ENCODE results near the gene NT5DC4. TPM values are rescaled to one million over a fixed set of nuclear protein-coding genes. Genes with fewer than 3 reads are reported as not detected.

The NT5DC4 gene
- total RNA-seq, 2 experiments from 2014 or later = not detected

DNA sequence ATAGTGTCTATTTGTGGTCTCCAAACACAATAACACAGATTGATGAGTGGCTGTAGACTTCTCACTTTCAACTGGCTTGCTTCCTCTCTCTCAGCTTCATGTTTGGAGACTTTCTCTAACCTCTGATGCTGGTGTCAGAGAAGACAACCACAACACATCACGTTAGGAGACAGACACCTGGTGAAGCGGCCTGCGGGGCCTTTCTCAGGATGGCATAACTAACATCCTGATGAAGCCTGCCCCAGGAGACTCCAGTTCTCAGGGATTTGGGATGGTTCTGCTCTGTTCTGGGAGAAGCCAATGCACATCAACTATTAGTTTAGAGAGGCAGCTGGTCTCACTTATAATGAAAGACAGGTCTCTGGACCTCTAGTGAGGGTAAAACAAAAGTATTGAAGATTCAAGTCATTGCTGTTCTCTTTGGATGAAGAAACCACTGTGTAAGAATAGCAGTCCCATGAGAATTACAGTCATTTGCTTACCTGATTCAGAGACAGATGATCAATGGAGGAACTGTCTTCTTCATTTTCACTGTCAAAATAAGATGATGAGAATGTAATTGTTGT, 61.5 kb downstream of the NT5DC4 start:
- H3K4me3 Mint-ChIP-seq = no peak overlapping the region
- H3K27me3 Mint-ChIP-seq (ENCODE audit: low read depth) = peaks cover 6% of the 10 kb centered on the region
- CTCF ChIA-PET = no interaction called here
- no peak for DNase-seq
- no peak overlapping the region for H3K27ac Mint-ChIP-seq
- H3K36me3 Mint-ChIP-seq (ENCODE audit: low read depth) = no peaks in the 10 kb centered on the region
- intact Hi-C loops (cut with micrococcal nuclease) = loop anchor here (5.0 kb wide), 1 partner anchor 40 kb away; no protein-coding TSS in a partner anchor
- peaks cover 5% of the 10 kb centered on the region for H3K4me1 Mint-ChIP-seq (ENCODE audit: low read depth)
- no peaks in the 10 kb centered on the region for H3K9me3 Mint-ChIP-seq

DNA sequence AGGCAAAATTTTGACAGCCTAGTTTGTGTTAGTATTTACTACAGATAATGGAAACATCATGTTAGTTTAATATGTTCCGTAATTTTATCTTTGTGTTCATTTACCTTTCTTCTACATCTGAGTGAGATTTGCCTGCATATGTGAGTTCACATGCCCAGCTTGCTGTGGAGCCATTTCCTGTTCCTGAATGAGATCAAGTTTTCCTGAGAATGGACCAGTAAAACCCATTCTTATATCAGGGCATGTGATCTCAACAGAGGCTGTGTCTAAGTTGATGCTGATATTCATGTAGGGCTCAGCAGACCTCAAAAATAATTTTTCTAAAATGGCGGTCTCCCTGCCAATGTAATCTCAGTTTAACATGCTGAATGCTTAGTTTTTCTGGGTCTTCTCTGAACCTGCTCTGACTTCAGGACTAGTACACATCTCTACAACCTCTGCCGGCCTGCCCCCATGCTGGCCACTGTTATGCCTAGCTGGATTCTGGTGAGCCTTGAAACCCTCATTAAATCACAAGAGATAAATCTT, 62.4 kb downstream of the NT5DC4 start:
- H3K27ac Mint-ChIP-seq = no peak overlapping the region
- no peaks in the 10 kb centered on the region for H3K9me3 Mint-ChIP-seq
- peaks cover 3% of the 10 kb centered on the region for H3K4me1 Mint-ChIP-seq (ENCODE audit: low read depth)
- no peak overlapping the region for H3K4me3 Mint-ChIP-seq
- peaks cover 6% of the 10 kb centered on the region for H3K27me3 Mint-ChIP-seq (ENCODE audit: low read depth)
- CTCF ChIA-PET = interaction anchor here (0.5 kb wide), 1 partner anchor 101 kb away, joined by 7 read pairs; no protein-coding TSS in a partner anchor
- no peaks in the 10 kb centered on the region for H3K36me3 Mint-ChIP-seq (ENCODE audit: low read depth)
- DNase-seq = no peak
- intact Hi-C loops (cut with micrococcal nuclease) = loop anchor here (5.0 kb wide), 1 partner anchor 39 kb away; no protein-coding TSS in a partner anchor

DNA sequence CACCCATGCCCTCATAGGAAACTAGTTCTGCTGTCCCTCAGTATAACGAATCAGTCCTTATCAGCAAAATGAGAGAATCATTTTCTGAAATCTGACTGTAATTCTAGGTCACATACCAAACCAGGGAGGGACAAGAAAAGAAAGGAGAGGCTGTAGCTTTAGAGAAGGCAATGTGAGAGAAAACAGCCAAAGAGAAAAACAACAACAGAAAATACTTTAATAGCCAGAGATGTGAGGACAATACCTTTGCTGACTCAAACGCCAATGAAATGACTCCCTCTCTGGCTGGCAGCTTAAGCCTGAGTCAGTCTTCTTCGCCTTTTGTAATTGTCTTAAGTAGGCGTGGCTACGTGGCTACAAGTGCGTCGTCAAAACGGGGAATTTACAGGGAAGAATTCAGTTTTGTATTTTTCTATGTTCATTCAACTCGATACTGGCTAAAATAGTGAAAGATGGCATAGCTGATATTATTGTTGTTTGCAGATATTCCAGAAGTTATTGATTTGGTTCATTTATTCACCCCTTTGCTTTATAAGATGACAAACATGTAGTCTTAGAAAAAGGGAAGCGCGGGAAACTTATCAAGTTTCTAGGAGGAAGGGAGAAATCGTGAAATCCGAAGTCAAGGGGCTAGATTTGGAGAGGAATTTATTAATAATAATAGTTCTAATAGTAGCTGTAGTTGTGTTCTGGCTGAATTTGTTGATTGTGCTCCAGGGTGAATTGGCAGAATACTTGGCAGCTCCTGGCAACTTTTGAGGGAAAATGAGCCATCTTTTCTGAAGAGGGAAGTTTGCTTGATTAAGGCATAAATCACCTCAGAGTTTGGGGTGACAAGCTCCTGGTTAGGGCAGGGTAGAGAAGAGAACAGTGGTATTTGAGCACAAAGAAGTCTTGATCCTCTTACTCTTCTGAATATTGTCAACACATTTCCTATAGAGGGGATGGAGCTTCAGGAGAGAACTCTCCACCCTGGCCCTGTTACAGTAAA, 63.7 kb downstream of the NT5DC4 start, which contains the start of gene IL1A:
Gene IL1A (minus strand): TSS at position 295 of the 991 bp plus-strand sequence. CDS start 723 bp downstream, outside the sequence.
- CTCF ChIA-PET = interaction anchor here (1.0 to 2.0 kb wide), 3 partner anchors 31 to 158 kb away, joined by 3 to 5 read pairs (median 3); no protein-coding TSS in a partner anchor
- Mint-ChIP-seq H3K4me1 (ENCODE audit: low read depth) (peaks cover 3% of the 10 kb centered on the region), H3K36me3 (ENCODE audit: low read depth) (no peaks in the 10 kb centered on the region), H3K27ac (no peak within 1 kb of the TSS), H3K4me3 (no peak within 1 kb of the TSS), H3K9me3 (no peaks in the 10 kb centered on the region), H3K27me3 (ENCODE audit: low read depth) (peaks cover 6% of the 10 kb centered on the region)
- intact Hi-C loops (cut with micrococcal nuclease) = loop anchor here (5.0 kb wide), 1 partner anchor 38 kb away; no protein-coding TSS in a partner anchor
- peak; percentile 38 for DNase-seq

DNA sequence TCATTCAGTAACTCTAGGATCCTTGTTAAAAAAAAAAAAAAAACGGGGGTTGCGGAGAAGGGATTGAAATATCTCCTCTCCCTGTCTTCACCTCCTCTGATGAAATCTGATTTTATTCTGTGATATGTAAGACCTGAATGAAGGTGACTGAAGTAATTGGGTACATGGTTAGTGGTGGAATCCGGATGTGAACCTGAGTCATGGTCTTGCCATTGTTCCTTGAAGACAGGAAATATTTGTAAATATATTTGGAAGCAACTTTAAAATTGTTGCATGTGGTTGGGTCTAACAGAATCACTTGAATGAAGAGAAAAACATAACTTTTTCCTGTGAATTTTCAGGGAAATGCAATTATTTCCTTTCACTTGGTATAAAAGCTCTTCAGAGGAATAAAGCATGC, 66.5 kb downstream of the NT5DC4 start:
- Mint-ChIP-seq H3K27ac (no peak overlapping the region), H3K27me3 (ENCODE audit: low read depth) (peaks cover 4% of the 10 kb centered on the region), H3K36me3 (ENCODE audit: low read depth) (no peaks in the 10 kb centered on the region)

DNA sequence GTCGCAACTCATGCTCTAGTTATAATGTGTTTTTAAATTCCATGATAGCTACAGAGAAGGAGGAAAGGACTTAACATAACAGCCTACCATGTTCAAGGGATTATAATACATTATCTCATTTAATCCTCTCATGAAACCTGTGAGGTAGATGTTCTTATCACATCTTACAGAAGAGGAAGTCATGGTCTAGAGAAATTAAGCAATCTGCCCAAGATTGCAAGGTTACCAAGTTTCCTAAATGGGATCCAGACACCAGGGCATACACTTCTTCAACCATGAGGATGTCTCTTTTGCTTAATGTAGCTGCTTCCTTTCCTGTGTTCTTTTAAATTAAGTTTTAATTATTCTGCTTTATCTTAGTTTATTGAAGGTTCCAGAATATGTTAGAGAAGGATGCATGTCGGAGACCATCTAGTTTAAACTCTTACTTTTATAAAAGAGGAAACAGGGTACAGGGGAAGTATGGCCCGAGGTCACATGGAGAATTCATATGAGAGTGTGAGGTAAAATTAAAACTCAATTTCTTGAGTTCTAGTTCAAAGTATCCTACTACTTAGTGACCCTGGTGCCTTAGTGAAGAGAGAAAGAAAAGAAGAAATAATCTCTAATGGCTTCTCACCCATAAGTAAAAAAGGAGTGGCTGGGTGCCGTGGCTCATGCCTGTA, 67.0 kb downstream of the NT5DC4 start:
- DNase-seq = no peak
- Mint-ChIP-seq H3K27me3 (ENCODE audit: low read depth) (peaks cover 4% of the 10 kb centered on the region), H3K27ac (no peak overlapping the region), H3K36me3 (ENCODE audit: low read depth) (no peaks in the 10 kb centered on the region), H3K4me1 (ENCODE audit: low read depth) (peaks cover 3% of the 10 kb centered on the region), H3K4me3 (no peak overlapping the region), H3K9me3 (no peaks in the 10 kb centered on the region)
- intact Hi-C loops (cut with micrococcal nuclease) = no loop called here
- CTCF ChIA-PET = interaction anchor here (0.6 to 1.7 kb wide), 3 partner anchors 38 to 188 kb away, joined by 3 to 6 read pairs (median 3); no protein-coding TSS in a partner anchor

More for the DNA sequence above, 66.5 kb downstream of the NT5DC4 start:
- intact Hi-C loops (cut with micrococcal nuclease) = no loop called here
- H3K4me1 Mint-ChIP-seq (ENCODE audit: low read depth) = peaks cover 3% of the 10 kb centered on the region
- H3K9me3 Mint-ChIP-seq = no peaks in the 10 kb centered on the region
- H3K4me3 Mint-ChIP-seq = no peak overlapping the region
- DNase-seq = no peak
- CTCF ChIA-PET = interaction anchor here (1.0 kb wide), 1 partner anchor 95 kb away, joined by 3 read pairs; no protein-coding TSS in a partner anchor

DNA sequence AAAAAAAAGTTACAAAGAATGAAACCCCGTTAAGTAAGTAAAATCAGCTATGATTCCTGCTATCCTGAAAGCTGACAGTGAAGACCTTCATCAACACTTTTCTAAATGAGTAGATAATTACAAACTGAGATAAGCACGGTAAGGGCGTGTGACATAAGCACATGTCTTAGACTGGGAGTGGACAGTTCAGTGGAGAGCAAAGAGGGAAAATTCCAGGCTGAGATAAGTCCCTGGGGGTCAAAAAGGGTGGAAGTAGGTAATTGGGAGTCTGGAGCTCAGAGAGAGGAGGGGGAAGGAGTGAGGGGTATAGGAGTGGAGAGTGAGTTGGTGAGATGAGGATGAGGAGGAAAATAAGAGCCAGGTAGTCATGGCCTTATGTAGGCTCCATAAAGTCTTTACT, 67.8 kb downstream of the NT5DC4 start:
- peaks cover 8% of the 10 kb centered on the region for H3K4me1 Mint-ChIP-seq (ENCODE audit: low read depth)
- CTCF ChIA-PET = interaction anchor here (0.6 to 1.7 kb wide), 2 partner anchors 39 to 189 kb away, joined by 3 to 6 read pairs; no protein-coding TSS in a partner anchor
- H3K27ac Mint-ChIP-seq = no peak overlapping the region
- intact Hi-C loops (cut with micrococcal nuclease) = no loop called here
- no peaks in the 10 kb centered on the region for H3K9me3 Mint-ChIP-seq
- H3K4me3 Mint-ChIP-seq = no peak overlapping the region
- DNase-seq = no peak
- no peaks in the 10 kb centered on the region for H3K36me3 Mint-ChIP-seq (ENCODE audit: low read depth)
- peaks cover 4% of the 10 kb centered on the region for H3K27me3 Mint-ChIP-seq (ENCODE audit: low read depth)

Other genes starting within 250 kb of the NT5DC4 start
- gene TTL, start 238.9 kb upstream of the NT5DC4 start, total RNA-seq = 10 to 100 TPM; 20.2 to 21.3 TPM
- 10 to 100 TPM; 34.5 to 36.1 TPM for gene POLR1B, start 178.6 kb upstream of the NT5DC4 start, total RNA-seq
- 10 to 100 TPM; 40.3 to 43.5 TPM for gene CHCHD5, start 136.4 kb upstream of the NT5DC4 start, total RNA-seq
- 10 to 100 TPM; 73.1 to 73.5 TPM for gene SLC20A1, start 75.1 kb upstream of the NT5DC4 start, total RNA-seq
- 10 to 100 TPM; 49.2 to 50.8 TPM for gene CKAP2L, start 43.6 kb downstream of the NT5DC4 start, total RNA-seq
- under 1 TPM; 0.17 to 0.29 TPM for gene IL1A, start 63.5 kb downstream of the NT5DC4 start, total RNA-seq
- not detected for gene IL1B, start 115.8 kb downstream of the NT5DC4 start, total RNA-seq
- not detected for gene IL37, start 190.1 kb downstream of the NT5DC4 start, total RNA-seq